Trophoblast cell (in vitro differentiated cells and primary cell): ENCODE results near the gene GABRR1.
A peak's percentile ranks its signal among the peaks of the same experiment; 100 is the strongest.

ENCODE experiments used
- DNase-seq, 2 donors: peaks; one replicate each; pipeline ENCODE4 v3.0.0-alpha.2; 2016
- H2AFZ ChIP-seq: 2 replicates; pipeline ENCODE4 v1.6.1; 2013; ENCODE audit warnings: low read length, moderate library complexity, mild to moderate bottlenecking; ENCODE audit not compliant: insufficient read depth, poor library complexity
- H2AK5ac ChIP-seq: 2 replicates; pipeline ENCODE4 v1.6.1; 2013; ENCODE audit warnings: mild to moderate bottlenecking, low read length
- H2BK120ac ChIP-seq: 2 replicates; pipeline ENCODE4 v1.6.1; 2013; ENCODE audit warnings: low read length, mild to moderate bottlenecking, moderate library complexity; ENCODE audit not compliant: insufficient read depth, poor library complexity
- H2BK12ac ChIP-seq: 2 replicates; pipeline ENCODE4 v1.6.1; 2013; ENCODE audit warnings: mild to moderate bottlenecking, low read length, moderate library complexity
- H2BK5ac ChIP-seq: 2 replicates; pipeline ENCODE4 v1.6.1; 2013; ENCODE audit warnings: low read length, low read depth, moderate library complexity, mild to moderate bottlenecking; ENCODE audit not compliant: poor library complexity
- H3K14ac ChIP-seq: 2 replicates; pipeline ENCODE4 v1.6.1; 2013; ENCODE audit warnings: mild to moderate bottlenecking, low read length
- H3K18ac ChIP-seq: 2 replicates; pipeline ENCODE4 v1.6.1; 2013; ENCODE audit warnings: mild to moderate bottlenecking, low read length
- H3K23ac ChIP-seq: 2 replicates; pipeline ENCODE4 v1.6.1; 2013; ENCODE audit warnings: low read length
- H3K27ac ChIP-seq: 2 replicates; pipeline ENCODE4 v1.5.1; 2013; ENCODE audit warnings: low read depth, mild to moderate bottlenecking, inconsistent platforms, low read length, moderate library complexity
- H3K27me3 ChIP-seq: 2 replicates; pipeline ENCODE4 v1.6.1; 2013; ENCODE audit warnings: inconsistent platforms, mild to moderate bottlenecking, low read length, moderate library complexity; ENCODE audit not compliant: insufficient read depth
- H3K36me3 ChIP-seq, 2 experiments: 1 replicate in 1 of 2; 2 replicates in 1 of 2; pipeline ENCODE4 v1.6.1; 2013; ENCODE audit warnings: low read length in 2 of 2, mild to moderate bottlenecking in 2 of 2, moderate library complexity in 1 of 2; ENCODE audit not compliant: insufficient read depth in 2 of 2, control insufficient read depth in 1 of 2
- H3K4ac ChIP-seq: 2 replicates; pipeline ENCODE4 v1.6.1; 2013; ENCODE audit warnings: low read depth, mild to moderate bottlenecking, low read length, moderate library complexity
- H3K4me1 ChIP-seq, 2 experiments: 1 replicate in 1 of 2; 2 replicates in 1 of 2; pipeline ENCODE4 v1.6.1; 2013; ENCODE audit warnings: low read length in 2 of 2, mild to moderate bottlenecking in 2 of 2, moderate library complexity in 1 of 2; ENCODE audit not compliant: insufficient read depth in 2 of 2, control insufficient read depth in 1 of 2
- H3K4me2 ChIP-seq: 2 replicates; pipeline ENCODE4 v1.6.1; 2013; ENCODE audit warnings: inconsistent platforms, mild to moderate bottlenecking, low read length, moderate library complexity
- H3K4me3 ChIP-seq: 2 replicates; pipeline ENCODE4 v1.5.1; 2013; ENCODE audit warnings: mild to moderate bottlenecking, low read depth, low read length, inconsistent platforms
- H3K79me1 ChIP-seq: one replicate; pipeline ENCODE4 v1.6.1; 2013; ENCODE audit warnings: low read length
- H3K79me2 ChIP-seq: 2 replicates; pipeline ENCODE4 v1.6.1; 2013; ENCODE audit warnings: low read length, mild to moderate bottlenecking; ENCODE audit not compliant: control insufficient read depth, insufficient read depth, poor library complexity
- H3K9ac ChIP-seq: 2 replicates; pipeline ENCODE4 v1.6.1; 2013; ENCODE audit warnings: mild to moderate bottlenecking, low read length
- H3K9me3 ChIP-seq: 2 replicates; pipeline ENCODE4 v1.6.1; 2013; ENCODE audit warnings: low read depth, mild to moderate bottlenecking, control low read depth, inconsistent platforms, low read length; ENCODE audit not compliant: insufficient read depth
- H4K12ac ChIP-seq: 2 replicates; pipeline ENCODE4 v1.6.1; 2013; ENCODE audit warnings: low read depth, mild to moderate bottlenecking, low read length, moderate library complexity
- H4K8ac ChIP-seq: 2 replicates; pipeline ENCODE4 v1.6.1; 2013; ENCODE audit warnings: low read depth, mild to moderate bottlenecking, low read length, moderate library complexity
- H4K91ac ChIP-seq: one replicate; pipeline ENCODE4 v1.6.1; 2013; ENCODE audit warnings: low read depth, mild to moderate bottlenecking, low read length, moderate library complexity
- WGBS: extraction: QIAGEN DNeasy Blood & Tissue Kit; methylation state at CpG from one replicate; pipeline ENCODE4 v1.1.7; 2013; ENCODE audit warnings: missing lambda C conversion rate; ENCODE audit not compliant: insufficient read length, insufficient coverage; ENCODE audit errors: extremely low coverage; 5-methylcytosine and 5-hydroxymethylcytosine counted together

GABRR1 gene

DNA sequence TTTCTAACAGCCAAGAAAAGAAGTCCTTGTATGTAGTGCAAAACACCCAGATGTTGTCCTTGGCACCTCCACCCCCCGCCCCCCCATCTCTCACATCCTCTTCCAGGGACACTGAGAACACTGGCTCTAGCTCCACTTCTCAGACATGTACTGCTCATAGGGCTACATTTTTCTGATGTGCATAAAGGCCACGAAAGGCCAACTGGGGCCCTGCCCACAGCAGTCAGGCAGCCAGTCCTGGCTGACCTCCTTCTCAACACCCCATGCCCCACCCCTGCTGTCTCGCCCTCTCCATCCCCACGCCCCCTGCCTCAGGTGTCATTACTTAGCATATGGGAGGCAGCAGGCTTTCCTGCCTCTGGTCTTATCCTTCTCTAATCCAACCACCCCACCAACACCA, 11.3 kb downstream of the GABRR1 start:
- no peaks in the 10 kb centered on the region for H3K27me3 ChIP-seq
- H3K18ac ChIP-seq, result no peak overlapping the region
- H3K79me1 ChIP-seq, result no peaks in the 10 kb centered on the region
- H2AFZ ChIP-seq, result no peak overlapping the region
- H3K79me2 ChIP-seq, result no peaks in the 10 kb centered on the region
- H4K12ac ChIP-seq, result no peak overlapping the region
- H3K36me3 ChIP-seq, result no peaks in the 10 kb centered on the region
- DNase-seq, result peak in 1 of 2 donors; percentile 2
- no peak overlapping the region for H3K4me3 ChIP-seq
- no peak overlapping the region for H3K14ac ChIP-seq
- no peak overlapping the region for H4K91ac ChIP-seq
- H3K23ac ChIP-seq, result no peak overlapping the region
- no peak overlapping the region for H2AK5ac ChIP-seq
- H3K4ac ChIP-seq, result no peak overlapping the region
- no peak overlapping the region for H3K27ac ChIP-seq
- H2BK12ac ChIP-seq, result no peak overlapping the region
- H4K8ac ChIP-seq, result no peak overlapping the region
- no peak overlapping the region for H2BK120ac ChIP-seq
- no peak overlapping the region for H2BK5ac ChIP-seq
- H3K4me1 ChIP-seq, result no peaks in the 10 kb centered on the region
- peaks cover 1% of the 10 kb centered on the region for H3K9me3 ChIP-seq
- no peak overlapping the region for H3K4me2 ChIP-seq
- no peak overlapping the region for H3K9ac ChIP-seq
- WGBS, result no CpG with 5 or more reads among the region's 4 CpGs

DNA sequence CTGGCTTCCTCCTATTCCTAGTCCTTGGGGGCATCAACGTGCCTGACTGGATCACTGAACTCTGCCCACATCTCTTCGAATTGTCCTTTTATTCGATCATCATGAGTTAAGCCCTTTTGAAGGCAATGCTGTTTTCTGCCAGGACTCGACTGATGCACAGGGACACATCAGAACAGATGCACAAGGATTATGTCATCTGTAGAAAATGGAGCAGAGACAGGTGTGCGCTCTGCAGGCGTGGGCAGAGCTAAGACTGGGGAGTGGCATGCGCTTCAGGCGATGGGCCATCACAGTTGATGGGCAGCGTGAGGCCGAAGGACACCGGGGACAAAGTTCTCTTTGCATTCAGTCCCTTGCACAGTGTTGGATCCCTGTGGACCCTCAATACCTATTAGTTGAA, 13.1 kb downstream of the GABRR1 start:
- WGBS, result no CpG with 5 or more reads among the region's 11 CpGs
- H3K27ac ChIP-seq, result no peak overlapping the region
- no peak overlapping the region for H2BK12ac ChIP-seq
- peak in 1 of 2 donors; percentile 46 for DNase-seq
- no peak overlapping the region for H2BK120ac ChIP-seq
- H3K4me3 ChIP-seq, result no peak overlapping the region
- no peak overlapping the region for H2AK5ac ChIP-seq
- no peak overlapping the region for H2BK5ac ChIP-seq
- no peak overlapping the region for H3K9ac ChIP-seq
- H3K9me3 ChIP-seq, result peaks cover 1% of the 10 kb centered on the region
- H3K18ac ChIP-seq, result no peak overlapping the region
- H3K79me2 ChIP-seq, result no peaks in the 10 kb centered on the region
- no peak overlapping the region for H3K4me2 ChIP-seq
- H3K4ac ChIP-seq, result no peak overlapping the region
- no peak overlapping the region for H3K14ac ChIP-seq
- H3K79me1 ChIP-seq, result no peaks in the 10 kb centered on the region
- no peaks in the 10 kb centered on the region for H3K27me3 ChIP-seq
- no peak overlapping the region for H4K8ac ChIP-seq
- no peak overlapping the region for H4K91ac ChIP-seq
- H3K23ac ChIP-seq, result no peak overlapping the region
- no peaks in the 10 kb centered on the region for H3K36me3 ChIP-seq
- H2AFZ ChIP-seq, result no peak overlapping the region
- no peak overlapping the region for H4K12ac ChIP-seq
- no peaks in the 10 kb centered on the region for H3K4me1 ChIP-seq

DNA sequence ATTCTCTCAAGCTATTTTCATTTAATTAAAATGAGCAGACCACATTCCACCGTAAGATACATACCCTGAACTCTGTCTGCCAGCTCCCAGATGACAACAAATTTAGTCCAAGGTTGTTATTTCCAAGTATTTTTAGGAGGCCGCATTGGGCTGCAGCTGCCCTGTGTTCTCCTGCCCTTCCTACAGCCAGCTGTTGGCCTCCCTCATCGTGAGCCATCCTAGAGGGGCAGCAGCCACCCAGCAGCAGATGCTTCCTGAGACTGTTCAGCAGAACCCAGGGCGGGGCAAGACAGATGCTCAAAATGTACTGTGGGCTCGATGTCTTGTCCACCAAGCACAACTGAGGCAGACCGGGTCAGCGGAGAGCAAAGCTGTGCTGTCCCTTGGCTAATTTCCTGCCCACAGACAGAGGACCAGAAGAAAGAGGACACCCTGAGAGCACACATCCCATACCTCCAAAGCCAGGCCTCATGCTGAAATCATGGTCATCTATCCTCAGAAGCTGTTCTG, 16.4 kb downstream of the GABRR1 start:
- Histone ChIP-seq H4K91ac (no peak overlapping the region), H2BK120ac (no peak overlapping the region), H3K4me2 (no peak overlapping the region), H3K4me1 (no peaks in the 10 kb centered on the region), H3K14ac (no peak overlapping the region), H2BK12ac (no peak overlapping the region), H3K9me3 (peaks cover 1% of the 10 kb centered on the region), H3K36me3 (no peaks in the 10 kb centered on the region), H2AFZ (no peak overlapping the region), H3K18ac (no peak overlapping the region), H2AK5ac (no peak overlapping the region), H3K79me1 (no peaks in the 10 kb centered on the region), H3K4me3 (no peak overlapping the region), H4K8ac (no peak overlapping the region), H3K27ac (no peak overlapping the region), H3K4ac (no peak overlapping the region), H2BK5ac (no peak overlapping the region), H3K27me3 (no peaks in the 10 kb centered on the region), H4K12ac (no peak overlapping the region), H3K23ac (no peak overlapping the region), H3K9ac (no peak overlapping the region), H3K79me2 (no peaks in the 10 kb centered on the region)
- WGBS, result no CpG with 5 or more reads among the region's 7 CpGs
- no peak for DNase-seq

DNA sequence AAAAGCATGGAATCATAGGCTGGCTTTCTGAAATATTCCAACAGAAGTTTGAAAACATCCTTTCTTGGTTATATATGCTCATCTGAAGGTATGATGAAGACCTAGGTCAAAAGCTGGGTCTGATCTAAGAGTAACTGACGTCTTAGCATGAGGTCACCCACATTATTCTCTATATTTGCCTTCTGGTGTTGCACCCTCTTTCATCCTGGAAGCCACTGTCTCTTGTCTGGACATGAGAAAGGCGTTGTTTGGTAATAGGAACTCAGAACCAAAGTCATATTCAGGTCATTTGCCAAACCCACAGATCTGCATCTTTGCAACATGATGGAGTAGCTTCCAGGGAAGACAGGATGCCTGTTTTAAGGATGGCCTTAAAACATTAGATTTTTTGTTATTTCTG, 17.6 kb downstream of the GABRR1 start:
- H3K4me1 ChIP-seq, result no peaks in the 10 kb centered on the region
- no peak overlapping the region for H2AFZ ChIP-seq
- H3K23ac ChIP-seq, result no peak overlapping the region
- no peak overlapping the region for H3K4me3 ChIP-seq
- peaks cover 1% of the 10 kb centered on the region for H3K9me3 ChIP-seq
- no CpG with 5 or more reads among the region's 2 CpGs for WGBS
- no peak overlapping the region for H3K27ac ChIP-seq
- no peak overlapping the region for H2BK12ac ChIP-seq
- no peak overlapping the region for H4K12ac ChIP-seq
- no peak overlapping the region for H4K8ac ChIP-seq
- no peak overlapping the region for H2BK120ac ChIP-seq
- H3K36me3 ChIP-seq, result no peaks in the 10 kb centered on the region
- no peak overlapping the region for H3K9ac ChIP-seq
- H3K4me2 ChIP-seq, result no peak overlapping the region
- no peak overlapping the region for H2AK5ac ChIP-seq
- no peak overlapping the region for H4K91ac ChIP-seq
- no peaks in the 10 kb centered on the region for H3K27me3 ChIP-seq
- H3K18ac ChIP-seq, result no peak overlapping the region
- no peaks in the 10 kb centered on the region for H3K79me1 ChIP-seq
- H3K4ac ChIP-seq, result no peak overlapping the region
- no peak overlapping the region for H3K14ac ChIP-seq
- DNase-seq, result no peak
- H3K79me2 ChIP-seq, result no peaks in the 10 kb centered on the region
- H2BK5ac ChIP-seq, result no peak overlapping the region
